Fibroblast of pulmonary artery (primary cell): ENCODE measurements around the gene CD22.

Experiments
- DNase-seq: peaks from one replicate; pipeline ENCODE4 v3.0.0-alpha.2; 2010; ENCODE audit warnings: low read depth
- H3K4me3 ChIP-seq: replicated peaks from 2 replicates; pipeline ENCODE4 v1.5.1; 2011; ENCODE audit warnings: low read depth, mild to moderate bottlenecking, control low read depth, low read length, moderate library complexity
- TF ChIP-seq, protein P1 (sequence below): IDR thresholded peaks from 2 replicates; pipeline ENCODE4 v1.5.1; 2011; ENCODE audit warnings: mild to moderate bottlenecking, control low read depth, low read length, inconsistent platforms; ENCODE audit errors: missing control alignments

Gene CD22

DNA sequence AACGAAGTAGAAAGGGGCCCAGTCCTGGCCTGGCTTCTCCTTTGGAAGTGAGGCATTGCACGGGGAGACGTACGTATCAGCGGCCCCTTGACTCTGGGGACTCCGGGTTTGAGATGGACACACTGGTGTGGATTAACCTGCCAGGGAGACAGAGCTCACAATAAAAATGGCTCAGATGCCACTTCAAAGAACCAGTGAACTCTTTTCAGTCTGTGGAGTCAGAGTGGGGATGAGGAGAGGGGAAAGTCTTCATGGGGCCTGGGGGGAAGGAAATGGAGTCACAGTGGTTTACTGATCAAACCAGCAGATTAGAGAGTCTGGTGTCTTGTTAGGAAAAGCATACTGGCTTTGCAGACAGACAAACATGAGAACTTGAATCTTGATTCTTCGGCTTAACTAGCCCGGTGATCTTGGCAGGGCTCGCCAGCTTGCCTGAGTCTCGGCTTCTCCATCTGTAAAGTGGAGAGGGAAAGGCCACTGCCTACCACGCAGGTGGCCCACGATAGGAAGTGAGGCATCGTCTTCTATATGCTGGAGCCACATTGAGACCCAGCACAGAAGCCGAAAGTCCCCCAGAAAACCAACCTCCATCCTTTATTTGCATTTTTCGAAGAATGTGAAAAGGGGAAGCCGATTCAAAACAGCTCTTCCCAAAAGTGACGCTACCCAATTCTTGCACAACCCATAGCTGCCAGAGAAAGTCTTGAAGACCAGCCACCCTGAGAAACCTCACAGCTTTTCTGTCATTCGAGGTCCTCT, 18.4 kb downstream of the CD22 start, which contains the start of gene FFAR1:
FFAR1 (plus strand) TSS at position 732 of the 759 bp plus-strand sequence. CDS start 3,650 bp downstream, outside the sequence.
- H3K4me3 ChIP-seq, result no peak within 1 kb of the TSS
- no peak for DNase-seq
- TF ChIP-seq, protein P1, sequence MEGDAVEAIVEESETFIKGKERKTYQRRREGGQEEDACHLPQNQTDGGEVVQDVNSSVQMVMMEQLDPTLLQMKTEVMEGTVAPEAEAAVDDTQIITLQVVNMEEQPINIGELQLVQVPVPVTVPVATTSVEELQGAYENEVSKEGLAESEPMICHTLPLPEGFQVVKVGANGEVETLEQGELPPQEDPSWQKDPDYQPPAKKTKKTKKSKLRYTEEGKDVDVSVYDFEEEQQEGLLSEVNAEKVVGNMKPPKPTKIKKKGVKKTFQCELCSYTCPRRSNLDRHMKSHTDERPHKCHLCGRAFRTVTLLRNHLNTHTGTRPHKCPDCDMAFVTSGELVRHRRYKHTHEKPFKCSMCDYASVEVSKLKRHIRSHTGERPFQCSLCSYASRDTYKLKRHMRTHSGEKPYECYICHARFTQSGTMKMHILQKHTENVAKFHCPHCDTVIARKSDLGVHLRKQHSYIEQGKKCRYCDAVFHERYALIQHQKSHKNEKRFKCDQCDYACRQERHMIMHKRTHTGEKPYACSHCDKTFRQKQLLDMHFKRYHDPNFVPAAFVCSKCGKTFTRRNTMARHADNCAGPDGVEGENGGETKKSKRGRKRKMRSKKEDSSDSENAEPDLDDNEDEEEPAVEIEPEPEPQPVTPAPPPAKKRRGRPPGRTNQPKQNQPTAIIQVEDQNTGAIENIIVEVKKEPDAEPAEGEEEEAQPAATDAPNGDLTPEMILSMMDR, result no peak

DNA sequence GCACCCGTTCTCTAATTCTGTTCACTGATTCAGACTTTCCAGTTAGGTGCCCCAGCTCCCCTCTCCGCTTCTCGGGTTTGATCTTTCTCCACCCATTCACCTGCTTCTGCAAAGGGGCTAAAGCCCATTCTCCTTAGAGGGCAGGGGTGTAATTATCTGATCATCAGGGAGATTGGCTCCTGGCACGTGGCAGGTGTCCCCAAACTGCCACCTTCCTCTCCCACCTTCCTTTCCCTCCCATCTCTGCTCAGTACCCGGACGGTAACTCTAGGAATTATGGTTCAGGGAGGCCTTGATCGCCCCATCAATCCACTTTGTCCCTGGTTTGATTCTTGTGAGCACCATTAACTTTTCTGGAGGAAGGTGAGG, 18.9 kb downstream of the CD22 start:
- TF ChIP-seq, protein P1, result no peak
- no peak for DNase-seq
- H3K4me3 ChIP-seq, result no peak overlapping the region

DNA sequence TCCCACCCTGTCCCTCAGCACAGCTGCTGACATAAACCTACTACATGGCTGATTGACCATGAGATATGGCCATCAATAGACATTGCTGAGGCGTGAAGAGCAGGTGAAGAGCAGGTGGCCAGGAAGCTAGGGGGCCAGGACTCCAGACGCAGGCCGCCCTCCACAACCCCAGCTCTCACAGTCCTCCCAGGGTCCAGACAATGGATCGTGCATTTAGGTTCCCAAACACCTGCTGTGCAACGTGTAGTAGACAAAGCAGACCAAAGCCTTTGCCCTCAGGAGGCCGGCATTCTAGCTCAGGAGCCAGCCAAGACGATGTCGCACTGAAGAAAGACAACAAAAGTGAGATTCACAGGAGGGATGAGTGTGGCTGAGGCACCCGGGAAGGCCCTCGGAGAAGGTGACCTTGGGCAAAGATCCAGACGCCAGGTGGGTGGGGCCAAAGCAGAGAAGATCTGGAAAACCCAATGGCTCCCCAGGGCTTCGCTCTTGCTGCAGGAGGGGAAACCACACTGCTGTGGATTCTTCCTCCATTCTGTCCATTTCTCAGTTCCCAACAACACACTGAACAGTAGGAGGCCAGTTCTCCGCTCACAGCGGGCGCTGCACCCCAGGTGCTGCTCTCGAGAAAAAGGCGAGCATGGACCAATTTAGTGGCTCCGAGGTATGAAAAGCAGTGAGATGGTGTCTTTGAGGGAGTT, 20.1 kb downstream of the CD22 start:
- TF ChIP-seq, protein P1, result no peak
- no peak overlapping the region for H3K4me3 ChIP-seq
- DNase-seq, result no peak

DNA sequence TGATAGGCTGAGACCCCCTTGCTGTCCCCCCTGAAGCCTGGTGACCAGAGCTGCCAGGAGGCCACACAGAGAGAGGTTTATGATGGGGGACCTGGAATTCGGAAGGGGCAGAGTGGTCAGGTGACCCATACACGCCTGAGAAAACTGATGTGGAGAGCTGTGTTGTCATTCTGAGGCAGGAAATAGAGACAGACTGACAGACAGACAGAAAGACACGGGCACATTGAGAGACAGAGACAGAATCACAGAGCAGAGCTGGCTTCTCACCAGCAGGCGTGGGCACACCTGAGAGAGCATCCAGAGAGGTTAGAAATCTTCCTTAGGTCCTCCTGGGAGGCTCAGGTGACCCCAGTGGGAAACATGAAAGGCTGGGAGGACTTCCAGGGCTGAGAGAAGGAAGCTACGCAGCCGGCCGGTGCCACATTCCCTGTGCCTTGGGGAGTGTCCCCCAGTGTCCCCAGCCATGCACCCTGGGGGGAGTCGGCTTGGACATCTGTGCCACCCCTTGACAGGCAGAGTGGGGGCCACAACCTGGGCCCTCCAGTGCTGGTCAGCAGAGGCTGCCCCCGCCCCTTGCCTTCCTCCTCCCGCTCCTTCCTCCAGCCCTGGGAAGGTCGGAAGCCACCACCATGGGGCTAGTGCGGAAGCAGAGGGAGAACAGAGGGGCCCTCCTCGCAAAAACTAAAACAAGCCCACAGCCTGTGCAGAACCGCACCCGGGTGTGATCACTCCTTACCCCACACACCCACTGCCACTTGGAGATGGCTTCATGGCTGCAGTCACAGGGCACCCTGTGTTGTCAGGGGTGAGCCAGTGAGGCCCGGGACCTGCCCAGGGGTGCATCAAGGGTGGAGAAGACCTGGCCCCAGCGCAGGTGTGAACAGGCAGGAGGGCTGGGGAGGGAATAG, 20.9 kb downstream of the CD22 start:
- DNase-seq, result no peak
- no peak overlapping the region for H3K4me3 ChIP-seq
- TF ChIP-seq, protein P1, result no peak

DNA sequence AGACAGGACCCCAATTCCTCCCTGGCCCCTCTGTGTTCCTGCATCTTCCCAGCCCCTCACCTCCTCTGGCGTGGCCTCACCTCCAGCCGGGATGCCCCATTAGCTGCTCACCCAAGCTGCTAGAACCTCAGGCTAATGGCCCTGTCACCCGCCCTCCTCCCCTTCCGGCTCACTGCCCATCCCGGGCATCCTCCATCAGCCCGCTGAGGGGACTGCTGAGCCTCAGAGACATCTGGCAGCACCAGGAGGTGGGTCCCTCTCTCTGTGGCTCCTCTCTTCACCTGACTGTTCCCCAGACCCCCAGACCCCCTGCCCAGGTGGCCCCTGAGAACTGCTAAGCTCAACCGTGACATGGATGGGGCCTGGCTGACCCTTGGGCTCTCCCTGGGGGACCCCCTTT, 21.6 kb downstream of the CD22 start:
- H3K4me3 ChIP-seq, result no peak overlapping the region
- no peak for DNase-seq
- TF ChIP-seq, protein P1, result no peak

DNA sequence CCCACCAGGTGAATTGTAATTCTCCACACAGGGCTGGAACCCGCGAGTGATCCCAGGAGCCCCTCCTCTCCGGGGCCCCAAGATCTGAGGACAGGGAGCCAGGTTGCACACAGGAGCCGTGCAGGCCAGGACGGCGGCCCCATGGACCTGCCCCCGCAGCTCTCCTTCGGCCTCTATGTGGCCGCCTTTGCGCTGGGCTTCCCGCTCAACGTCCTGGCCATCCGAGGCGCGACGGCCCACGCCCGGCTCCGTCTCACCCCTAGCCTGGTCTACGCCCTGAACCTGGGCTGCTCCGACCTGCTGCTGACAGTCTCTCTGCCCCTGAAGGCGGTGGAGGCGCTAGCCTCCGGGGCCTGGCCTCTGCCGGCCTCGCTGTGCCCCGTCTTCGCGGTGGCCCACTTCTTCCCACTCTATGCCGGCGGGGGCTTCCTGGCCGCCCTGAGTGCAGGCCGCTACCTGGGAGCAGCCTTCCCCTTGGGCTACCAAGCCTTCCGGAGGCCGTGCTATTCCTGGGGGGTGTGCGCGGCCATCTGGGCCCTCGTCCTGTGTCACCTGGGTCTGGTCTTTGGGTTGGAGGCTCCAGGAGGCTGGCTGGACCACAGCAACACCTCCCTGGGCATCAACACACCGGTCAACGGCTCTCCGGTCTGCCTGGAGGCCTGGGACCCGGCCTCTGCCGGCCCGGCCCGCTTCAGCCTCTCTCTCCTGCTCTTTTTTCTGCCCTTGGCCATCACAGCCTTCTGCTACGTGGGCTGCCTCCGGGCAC, 22.6 kb downstream of the CD22 start:
- DNase-seq, result no peak
- no peak overlapping the region for H3K4me3 ChIP-seq
- TF ChIP-seq, protein P1, result no peak
